ENCODE measurements around the gene ASCC2. TPM values are rescaled to one million over a fixed set of nuclear protein-coding genes. Genes with fewer than 3 reads are reported as not detected.

Gene ASCC2
- total and polyA plus RNA-seq, 2 donors (not counting 3 experiments of a cell fraction or from before 2014, with no cell fraction given): 43.6 to 60.7 TPM

- H3K27ac ChIP-seq (ENCODE audit: insufficient read depth, low read depth, low read length): no peak overlapping the region
- H2AFZ ChIP-seq (ENCODE audit: low read depth, low read length): no peak overlapping the region
- no peaks in the 10 kb centered on the region for H3K4me1 ChIP-seq (ENCODE audit: control insufficient read depth, extremely low read depth, insufficient read depth, low read length)
- H3K4me3 ChIP-seq (replicated peaks in 1 of 3; ENCODE audit: insufficient read depth in 1 of 3, low read depth in 1 of 3, low read length in 3 of 3): no peak overlapping the region
- H4K20me1 ChIP-seq (replicated peaks; ENCODE audit: control insufficient read depth, extremely low read depth, insufficient read depth, low read length): no peaks in the 10 kb centered on the region
- H3K36me3 ChIP-seq (ENCODE audit: control insufficient read depth in 2 of 2, extremely low read depth in 1 of 2, insufficient read depth in 2 of 2, low read length in 2 of 2): no peaks in the 10 kb centered on the region
- ChIA-PET POLR2A (no interaction called here), CTCF (no interaction called here)
- DNase-seq (ENCODE audit: low read depth, low spot score): no peak
- BruUV-seq (replicated peaks): no TSS peak
- no peaks in the 10 kb centered on the region for H3K79me2 ChIP-seq (ENCODE audit: control insufficient read depth, insufficient read depth, low read length)
- no peak overlapping the region for H3K9ac ChIP-seq (replicated peaks; ENCODE audit: extremely low read depth, insufficient read depth, low read length)
- dilution Hi-C loops (cut with MboI; ENCODE audit: extremely low pct_ligation_motif_present, low sequenced_read_pairs) (no loop called here), intact Hi-C loops (cut with micrococcal nuclease) (no loop called here)
- H3K9me1 ChIP-seq (replicated peaks; ENCODE audit: control insufficient read depth, extremely low read depth, insufficient read depth, low read length): no peaks in the 10 kb centered on the region
- no peak for FAIRE-seq
- TF ChIP-seq MYC (IDR thresholded peaks at IDR 0.05; ENCODE audit: low read depth, low read length) (no peak), EZH2 (IDR thresholded peaks at IDR 0.05; ENCODE audit: borderline replicate concordance, low read depth, low read length, severe bottlenecking) (no peak), GATA2 (IDR thresholded peaks at IDR 0.05; ENCODE audit: insufficient read depth, insufficient read length, low read depth, low read length) (no peak), POLR2AphosphoS5 (IDR thresholded peaks at IDR 0.05; ENCODE audit: insufficient read depth, low read depth, low read length) (no peak), MAX (IDR thresholded peaks at IDR 0.05; ENCODE audit: insufficient read depth, insufficient read length) (no peak), FOS (IDR thresholded peaks at IDR 0.05; ENCODE audit: borderline replicate concordance, insufficient read depth, low read length) (no peak), CTCF (IDR thresholded peaks at IDR 0.05; ENCODE audit: extremely low read depth in 1 of 2, insufficient read depth in 1 of 2, low read depth in 1 of 2, low read length in 2 of 2) (no peak), JUN (IDR thresholded peaks at IDR 0.05; ENCODE audit: borderline replicate concordance, insufficient read depth, insufficient read length, low read depth) (no peak), POLR2A (IDR thresholded peaks at IDR 0.05; ENCODE audit: low read depth, low read length) (no peak)
- H3K27me3 ChIP-seq (ENCODE audit: control insufficient read depth in 2 of 2, insufficient read depth in 2 of 2, low read length in 2 of 2): peaks cover 12 to 28% of the 10 kb centered on the region in 2 experiments
- H3K4me2 ChIP-seq (ENCODE audit: insufficient read depth, low read length): no peak overlapping the region
- H3K9me3 ChIP-seq (replicated peaks; ENCODE audit: control insufficient read depth, insufficient read depth, low read length): no peaks in the 10 kb centered on the region
Observed at GRCh38 chr22:29877620-29878019, 39.5 kb upstream of the ASCC2 start.

All from endothelial cell of umbilical vein (primary cell).